Stimulated activated CD8-positive, alpha-beta memory T cell treated with anti-CD3 and anti-CD28 coated beads, Interleukin-15, amount 100 ng/mL, for 1 hour (primary cell): Measurements from ENCODE around the gene CFAP221.

Experiments used
- DNase-seq: peaks from one replicate; pipeline ENCODE4 v3.0.0-alpha.2; 2020; ENCODE audit warnings: low read depth

The CFAP221 gene

DNA sequence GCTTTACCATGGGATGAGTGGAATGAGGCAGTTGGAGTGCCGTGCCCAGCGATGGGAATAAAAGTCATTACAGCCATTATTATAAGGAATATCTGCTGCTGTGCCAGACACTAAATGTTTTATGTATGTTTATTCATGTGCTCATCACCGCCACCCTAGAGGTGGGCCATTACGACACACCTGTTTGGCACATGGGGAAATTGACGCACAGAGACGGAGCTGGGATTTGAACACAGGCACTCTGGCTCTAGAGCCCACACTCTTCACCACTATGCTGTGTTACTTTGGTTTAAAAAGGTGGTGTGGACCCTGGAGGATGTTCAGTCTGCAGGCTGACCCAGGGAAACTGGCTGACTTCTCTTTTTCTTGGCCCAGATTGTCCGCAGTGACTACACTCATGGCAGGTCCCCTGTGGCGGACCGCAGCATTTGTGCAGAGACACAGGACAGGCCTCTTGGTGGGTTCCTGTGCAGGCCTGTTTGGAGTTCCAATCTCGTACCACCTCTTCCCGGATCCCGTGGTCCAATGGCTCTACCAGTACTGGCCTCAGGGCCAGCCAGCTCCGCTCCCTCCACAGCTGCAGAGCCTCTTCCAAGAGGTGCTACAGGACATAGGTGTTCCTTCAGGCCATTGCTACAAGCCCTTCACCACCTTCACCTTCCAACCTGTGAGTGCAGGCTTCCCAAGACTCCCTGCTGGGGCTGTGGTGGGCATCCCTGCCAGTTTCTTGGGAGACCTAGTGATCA, 136.4 kb downstream of the CFAP221 start:
- no peak for DNase-seq

DNA sequence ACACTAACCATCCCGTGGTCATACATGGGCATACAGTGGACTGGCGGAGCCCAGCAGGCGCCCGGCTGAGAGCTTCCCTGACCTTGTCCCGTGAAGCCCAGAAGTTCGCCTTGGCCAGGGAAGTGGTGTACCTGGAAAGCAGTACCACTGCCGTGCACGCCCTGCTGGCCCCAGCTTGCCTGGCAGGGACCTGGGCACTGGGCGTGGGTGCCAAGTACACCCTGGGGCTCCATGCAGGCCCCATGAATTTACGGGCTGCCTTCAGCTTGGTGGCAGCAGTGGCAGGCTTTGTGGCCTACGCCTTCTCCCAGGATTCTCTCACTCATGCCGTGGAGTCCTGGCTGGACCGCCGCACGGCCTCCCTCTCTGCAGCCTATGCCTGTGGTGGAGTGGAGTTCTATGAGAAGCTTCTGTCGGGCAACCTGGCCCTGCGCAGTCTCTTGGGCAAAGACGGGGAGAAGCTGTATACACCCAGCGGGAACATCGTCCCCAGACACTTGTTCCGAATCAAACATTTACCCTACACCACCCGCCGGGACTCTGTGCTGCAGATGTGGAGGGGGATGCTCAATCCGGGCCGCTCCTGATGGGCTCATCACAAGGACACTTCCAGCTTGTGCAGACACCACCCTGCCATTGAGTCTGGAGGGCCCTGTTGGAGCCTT, 137.1 kb downstream of the CFAP221 start:
- no peak for DNase-seq

DNA sequence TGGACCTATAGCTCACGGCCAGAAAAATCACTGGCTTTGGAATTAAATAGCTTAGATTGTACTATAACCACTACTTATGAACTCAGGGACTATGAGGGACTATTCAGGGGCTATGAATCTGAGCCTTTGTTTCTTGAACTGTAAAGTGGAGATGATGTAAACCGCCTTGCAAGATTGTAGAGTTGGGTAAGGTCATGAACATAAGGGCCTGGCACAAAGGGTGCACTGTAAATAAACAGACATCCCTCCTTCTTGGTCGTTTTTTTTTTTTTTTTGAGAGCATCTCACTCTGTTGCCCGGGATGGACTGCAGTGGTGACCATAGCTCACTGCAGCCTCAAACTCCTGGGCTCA, 137.6 kb downstream of the CFAP221 start:
- DNase-seq, result no peak

DNA sequence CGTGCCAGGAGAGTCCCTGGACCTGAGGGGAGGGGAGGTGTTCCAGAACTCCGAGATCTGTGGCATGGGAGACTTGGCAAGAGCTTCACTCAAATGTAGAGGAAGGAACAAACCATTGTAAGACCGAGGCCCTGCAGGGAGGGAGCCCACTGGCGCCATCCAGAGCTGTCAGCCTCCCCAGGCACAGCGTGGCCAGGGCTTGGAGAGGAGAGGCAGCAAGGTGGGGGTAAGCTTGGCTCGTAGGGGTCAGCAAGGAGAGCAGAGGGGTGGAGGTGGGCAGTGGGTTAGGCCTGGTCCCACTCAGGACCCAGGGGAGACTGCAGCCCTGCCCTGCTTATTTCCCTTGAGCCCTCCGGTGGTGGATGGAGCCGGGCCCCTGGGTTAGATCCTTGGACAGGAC, 138.3 kb downstream of the CFAP221 start:
- no peak for DNase-seq

DNA sequence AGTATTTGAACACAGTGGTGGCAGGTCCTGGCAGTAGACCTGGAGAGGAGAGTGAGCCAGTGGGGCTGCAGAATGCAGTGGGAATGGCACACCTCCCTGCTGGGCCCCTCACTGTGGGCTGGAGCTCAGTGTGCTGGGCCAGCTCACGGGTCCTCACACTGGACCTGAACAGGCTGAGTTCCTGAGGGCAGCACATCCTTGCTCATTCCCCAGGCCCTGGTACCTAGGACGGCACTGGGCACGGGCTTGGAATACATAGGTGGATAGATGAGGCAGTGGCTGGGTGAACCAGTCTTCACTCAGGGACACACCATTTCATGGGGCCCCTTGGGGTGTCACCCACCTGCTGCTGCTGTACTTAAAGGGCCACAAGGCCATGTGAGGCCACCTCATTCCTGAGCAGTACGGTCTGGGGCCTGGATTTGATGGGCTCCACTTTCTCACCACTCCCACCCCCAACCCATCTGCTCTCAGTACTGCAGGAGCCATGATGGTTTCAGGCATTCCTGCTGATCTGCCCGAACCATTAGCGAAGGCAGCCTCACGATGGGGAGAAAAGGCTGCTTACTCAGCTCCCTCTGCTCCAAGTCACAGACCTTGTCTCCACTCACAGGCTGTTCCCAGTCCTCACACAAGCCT, 138.9 kb downstream of the CFAP221 start:
- DNase-seq, result no peak

DNA sequence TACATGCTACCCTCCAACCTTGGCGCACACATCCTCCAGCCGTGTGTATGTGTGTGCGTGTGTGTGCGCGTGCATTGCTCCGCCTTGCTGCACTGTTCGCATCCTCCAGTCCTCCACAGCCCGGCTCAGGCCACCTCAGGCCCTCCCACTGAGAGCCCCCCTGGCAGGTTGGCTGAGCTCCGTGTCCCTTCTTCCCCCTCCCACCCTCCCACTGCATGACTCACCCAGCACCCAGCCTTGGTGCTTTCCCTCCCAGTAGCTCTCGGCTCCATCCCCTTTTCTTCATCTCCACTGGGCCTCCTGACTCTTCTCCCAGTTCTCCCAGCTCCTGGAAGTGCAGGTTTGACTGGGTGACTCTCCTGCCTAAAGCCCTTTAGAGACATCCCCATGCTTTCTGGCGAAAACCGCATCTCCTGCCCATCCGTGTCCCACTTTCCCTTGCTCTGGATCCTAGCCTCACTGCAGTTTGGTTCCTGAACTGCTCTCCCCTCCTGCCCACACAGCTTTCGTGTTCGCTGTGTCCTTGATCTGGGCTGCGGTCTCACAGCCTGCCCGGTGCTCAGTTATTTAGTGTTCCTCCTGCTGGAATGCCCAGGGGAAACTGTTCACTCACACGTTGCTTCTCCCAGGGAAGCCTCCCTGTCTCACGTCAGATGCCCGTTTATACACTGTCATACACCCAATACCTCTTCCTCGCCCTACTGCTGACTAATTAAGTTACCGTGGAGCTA, 139.6 kb downstream of the CFAP221 start:
- DNase-seq, result no peak

DNA sequence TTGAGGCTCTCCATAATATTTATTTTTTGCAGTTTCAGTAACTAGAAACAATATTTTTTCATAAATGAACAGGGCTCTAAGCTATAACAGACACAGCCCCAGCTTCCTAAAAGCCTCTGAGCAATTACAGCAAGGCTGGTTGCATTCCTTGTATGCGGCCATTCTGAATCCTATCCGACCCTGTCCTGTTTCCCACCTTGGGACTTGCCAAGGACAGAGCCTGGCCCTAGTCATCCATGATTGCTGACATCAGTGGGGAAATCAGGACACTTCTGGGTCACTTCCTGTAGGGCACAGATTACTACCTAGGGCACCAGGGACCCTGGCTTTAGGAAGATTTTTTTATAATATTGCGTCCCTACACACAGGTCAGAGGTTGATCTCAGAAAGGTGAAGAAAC, 140.3 kb downstream of the CFAP221 start:
- no peak for DNase-seq

DNA sequence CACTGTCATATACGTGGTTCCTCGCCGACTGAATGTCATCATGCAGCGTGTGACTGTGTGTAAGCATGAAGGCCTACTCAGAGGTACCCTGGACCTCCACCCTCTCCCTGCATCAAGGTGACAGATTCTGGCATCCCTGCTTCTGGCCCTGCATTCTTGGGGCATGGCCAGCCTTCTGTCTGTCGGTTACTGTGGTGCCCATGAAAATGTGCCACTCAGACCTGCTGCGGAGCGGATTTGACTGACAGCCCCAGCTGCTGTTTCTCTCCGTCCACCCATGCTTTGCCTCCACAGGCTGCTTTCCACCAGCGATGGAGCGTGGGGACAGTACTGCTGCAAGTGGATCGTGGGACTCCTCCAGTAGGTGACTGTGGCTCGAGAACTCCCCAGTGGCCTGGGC, 144.4 kb downstream of the CFAP221 start:
- DNase-seq, result no peak

DNA sequence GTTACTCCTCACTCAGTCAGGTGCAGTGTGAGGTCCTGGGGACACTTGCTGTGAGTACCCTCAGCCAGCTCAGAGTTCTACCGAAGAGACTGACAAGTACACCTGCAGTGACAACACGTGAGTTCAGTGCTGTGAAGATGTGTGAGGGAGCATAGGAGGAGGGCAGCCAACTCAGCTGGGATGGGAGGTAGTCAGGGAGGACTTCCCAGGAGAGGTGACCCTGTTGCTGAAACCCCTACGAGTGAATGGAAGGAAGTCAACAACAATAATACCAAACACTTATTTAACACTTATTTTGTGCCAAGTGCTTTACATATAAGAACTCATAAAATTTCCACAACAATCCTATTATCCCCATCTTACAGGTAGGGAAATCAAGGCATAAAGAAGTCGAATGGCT, 145.0 kb downstream of the CFAP221 start:
- no peak for DNase-seq

DNA sequence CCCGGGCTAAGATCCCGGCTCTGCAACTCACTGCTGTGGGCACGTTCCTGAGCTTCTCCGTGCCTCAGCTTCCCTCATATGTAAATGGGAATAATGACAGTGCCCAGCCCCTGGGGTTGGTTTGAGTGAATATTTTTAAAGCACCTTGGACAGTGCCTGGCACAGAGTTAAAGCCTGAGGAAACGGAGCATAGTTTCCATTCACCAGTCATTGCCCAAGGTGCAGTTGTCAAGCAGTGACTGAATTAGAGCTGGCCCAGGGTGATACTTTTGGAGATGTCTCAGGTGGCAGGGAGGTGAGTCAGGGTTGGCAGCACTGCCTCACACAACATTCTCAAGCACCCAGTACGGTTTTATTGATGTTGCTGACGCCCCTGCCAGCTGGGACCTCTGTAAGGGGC, 146.9 kb downstream of the CFAP221 start:
- no peak for DNase-seq

DNA sequence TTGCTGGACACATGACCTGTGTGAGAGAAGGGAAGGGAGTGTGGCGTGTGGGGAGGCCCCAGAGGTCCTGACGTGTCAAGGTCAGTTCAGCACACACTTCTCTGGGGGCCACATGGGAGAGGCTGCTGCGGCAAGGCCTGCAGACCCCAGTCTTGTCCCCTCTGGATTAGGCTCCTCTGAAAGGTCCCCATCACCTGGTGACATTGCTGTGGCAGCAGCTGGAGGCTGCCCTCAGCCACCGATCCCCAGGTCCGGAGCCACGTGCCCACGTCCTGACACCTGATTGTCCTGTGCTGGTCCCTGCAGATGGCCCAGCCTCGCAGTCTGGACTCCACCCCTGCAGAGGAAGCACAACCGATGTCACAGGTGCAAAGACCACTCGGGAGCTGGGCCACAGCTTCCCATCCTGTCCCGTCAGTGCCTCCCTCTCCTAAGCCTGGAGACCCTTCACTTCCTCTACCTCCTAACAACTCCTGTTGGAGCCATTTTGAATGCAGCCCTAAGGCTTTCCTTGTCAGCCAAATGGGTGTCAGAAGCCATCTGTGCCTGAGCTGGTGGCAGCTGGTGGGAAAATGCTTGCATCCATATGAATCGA, 147.5 kb downstream of the CFAP221 start:
- DNase-seq, result no peak

DNA sequence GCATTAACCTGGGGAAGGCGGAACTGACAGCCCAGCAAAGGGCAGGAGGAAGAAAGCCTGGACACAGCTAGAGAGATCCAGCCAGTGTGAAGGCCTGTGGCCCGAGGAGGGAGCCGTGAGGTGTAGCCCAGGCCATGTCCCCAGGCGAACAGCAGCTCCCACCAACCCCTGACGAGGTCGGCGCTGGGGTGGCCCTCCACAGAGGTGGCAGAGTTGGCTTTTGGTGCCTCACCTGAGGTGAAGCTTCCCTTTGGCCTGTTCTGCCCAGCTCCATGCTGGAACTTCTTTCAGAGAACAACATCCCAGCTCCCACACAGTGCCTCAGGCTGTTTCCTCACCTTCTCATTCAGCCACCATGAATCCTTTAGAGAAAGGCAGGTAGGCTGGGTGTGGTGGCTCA, 148.1 kb downstream of the CFAP221 start:
- DNase-seq, result no peak

DNA sequence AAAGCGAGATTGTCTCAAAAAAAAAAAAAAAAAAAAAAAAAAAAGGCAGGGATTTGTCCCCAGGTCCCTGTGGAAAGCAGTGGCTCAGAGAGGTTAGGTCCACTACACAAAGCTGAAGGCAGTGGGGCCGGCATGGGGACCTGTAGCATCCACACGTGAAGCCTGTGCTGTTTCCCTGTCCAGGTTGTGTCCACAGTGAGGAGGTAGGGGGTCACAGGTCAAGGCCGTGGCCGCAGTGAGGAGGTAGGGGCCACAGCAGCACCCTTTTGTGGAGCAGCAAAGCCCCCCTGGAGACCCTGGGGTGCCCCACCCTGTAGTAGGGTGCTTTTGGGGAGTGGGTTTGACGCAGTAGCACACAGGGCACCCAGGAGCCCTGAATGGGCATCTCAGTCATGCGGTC, 148.7 kb downstream of the CFAP221 start:
- no peak for DNase-seq

DNA sequence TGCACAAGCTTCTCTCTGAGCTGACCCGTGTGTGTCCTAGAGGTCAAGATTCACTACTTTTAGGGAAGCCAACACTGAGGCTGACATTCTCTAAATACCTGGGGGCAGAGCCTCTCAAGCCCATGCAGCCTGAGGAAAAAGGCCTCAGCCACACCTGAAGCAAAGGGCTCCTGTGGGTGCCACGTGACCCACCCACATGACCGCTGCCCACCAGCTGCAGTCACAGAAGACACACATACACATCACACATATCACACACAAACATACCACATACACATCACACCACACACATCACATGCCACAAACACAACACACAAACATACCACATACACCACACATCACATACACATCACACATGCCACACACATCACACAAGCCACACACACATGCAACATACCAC, 149.3 kb downstream of the CFAP221 start:
- no peak for DNase-seq

DNA sequence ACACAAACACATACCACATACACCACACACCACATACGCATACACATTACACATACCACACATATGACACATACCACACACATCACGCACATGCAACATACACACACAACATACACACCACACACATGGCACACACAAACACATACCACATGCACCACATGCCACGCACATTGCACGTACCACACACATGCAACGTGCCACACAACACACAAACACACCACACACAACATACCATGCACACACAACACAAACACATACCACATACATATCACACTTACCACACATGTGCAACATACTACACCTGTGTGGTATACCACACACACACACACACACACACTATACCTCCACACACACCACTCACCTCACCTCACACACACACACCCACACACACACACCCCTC, 149.7 kb downstream of the CFAP221 start:
- no peak for DNase-seq

DNA sequence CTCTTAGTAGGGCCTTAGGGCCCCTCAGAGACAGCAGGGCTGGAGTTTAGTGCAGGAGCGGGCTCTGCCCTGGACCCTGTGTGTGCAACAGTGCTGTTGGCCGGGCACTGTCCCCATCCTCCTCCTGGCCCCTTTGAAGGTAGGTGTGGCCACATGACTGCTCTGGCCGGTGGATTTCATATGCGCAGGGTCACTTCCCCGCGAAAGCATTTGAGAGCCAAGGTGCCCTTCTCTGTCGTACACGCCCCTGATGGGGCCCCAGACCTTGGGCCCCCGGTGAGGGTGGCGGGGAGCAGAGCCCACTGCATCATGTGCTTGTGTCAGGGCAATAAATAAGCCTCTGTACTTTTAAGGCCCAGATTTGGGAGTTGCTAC, 150.2 kb downstream of the CFAP221 start:
- no peak for DNase-seq

DNA sequence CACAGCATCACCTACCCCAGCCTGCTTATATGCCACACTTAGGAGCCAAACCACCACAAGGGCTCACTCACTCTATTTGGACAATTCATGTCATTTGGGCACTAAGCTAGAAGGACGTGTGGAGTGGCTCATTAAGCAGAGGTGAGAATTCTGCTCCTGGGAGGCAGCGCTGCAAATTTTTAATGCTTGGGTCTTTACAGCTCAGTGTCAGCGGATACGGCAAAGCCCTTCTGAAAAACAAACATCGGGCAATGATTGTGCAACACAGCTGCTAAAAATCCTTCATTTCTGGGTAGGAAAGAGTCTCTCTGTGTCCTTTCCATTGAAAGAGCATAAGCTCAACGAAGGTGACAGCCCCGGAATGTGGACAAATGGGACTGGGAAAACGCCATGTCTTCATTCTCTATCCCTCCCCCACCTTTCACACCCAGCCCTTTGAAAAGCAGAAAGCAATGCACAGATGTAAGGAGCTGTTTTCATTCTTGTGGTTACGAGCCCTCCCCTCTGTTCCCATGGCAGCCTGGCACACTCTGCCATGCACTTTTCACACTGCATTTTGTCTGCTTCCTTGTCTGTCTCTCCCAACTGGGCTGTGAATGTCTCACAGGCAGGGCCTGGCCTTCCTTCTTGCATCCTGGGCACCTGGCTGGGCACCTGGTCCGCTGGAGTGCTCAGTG, 150.7 kb downstream of the CFAP221 start:
- no peak for DNase-seq

DNA sequence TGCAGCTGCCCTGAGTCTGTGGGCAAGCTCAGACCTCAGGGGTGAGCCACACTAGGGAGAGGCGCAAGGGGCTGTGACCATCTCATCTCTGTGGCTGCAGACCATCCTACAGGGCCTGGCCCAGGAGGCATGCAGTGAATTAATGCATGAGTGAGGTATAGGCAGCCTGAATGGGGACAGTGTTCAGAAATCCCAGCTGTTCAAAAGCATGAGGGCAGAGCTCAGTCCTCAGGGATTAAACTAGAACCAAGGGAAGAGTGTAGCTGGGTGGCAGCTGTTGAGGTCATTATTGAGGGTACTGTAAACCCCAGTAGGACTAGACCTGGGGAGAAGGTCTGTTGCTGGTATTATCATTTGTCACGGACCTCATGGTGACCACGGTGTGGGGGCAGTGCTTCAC, 151.8 kb downstream of the CFAP221 start:
- no peak for DNase-seq

DNA sequence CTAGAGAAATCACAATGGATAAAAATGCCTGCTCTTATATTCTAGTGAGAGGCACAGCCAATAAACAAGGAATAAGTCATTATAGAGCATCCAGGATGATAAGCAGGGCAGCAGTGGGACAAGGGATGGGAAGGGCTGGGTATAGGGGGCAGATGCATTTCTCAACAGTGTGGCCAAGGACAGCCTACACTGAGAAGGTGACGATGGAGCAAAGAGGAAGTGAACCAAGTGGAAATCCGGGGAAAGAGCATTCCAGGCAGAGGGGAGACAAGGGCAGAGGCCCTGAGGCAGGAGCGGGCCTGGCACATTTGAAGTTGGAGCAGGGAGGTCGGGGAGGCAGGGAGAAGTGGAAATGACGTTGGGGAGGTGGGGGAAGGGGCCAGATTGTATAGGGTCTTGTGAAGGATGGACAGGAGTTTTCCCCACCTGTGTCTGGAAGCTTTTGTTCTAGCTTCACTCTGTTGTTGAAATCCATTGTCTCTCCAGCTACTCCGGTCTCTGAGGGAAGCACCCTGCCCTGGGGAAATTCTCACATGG, 152.3 kb downstream of the CFAP221 start:
- no peak for DNase-seq

DNA sequence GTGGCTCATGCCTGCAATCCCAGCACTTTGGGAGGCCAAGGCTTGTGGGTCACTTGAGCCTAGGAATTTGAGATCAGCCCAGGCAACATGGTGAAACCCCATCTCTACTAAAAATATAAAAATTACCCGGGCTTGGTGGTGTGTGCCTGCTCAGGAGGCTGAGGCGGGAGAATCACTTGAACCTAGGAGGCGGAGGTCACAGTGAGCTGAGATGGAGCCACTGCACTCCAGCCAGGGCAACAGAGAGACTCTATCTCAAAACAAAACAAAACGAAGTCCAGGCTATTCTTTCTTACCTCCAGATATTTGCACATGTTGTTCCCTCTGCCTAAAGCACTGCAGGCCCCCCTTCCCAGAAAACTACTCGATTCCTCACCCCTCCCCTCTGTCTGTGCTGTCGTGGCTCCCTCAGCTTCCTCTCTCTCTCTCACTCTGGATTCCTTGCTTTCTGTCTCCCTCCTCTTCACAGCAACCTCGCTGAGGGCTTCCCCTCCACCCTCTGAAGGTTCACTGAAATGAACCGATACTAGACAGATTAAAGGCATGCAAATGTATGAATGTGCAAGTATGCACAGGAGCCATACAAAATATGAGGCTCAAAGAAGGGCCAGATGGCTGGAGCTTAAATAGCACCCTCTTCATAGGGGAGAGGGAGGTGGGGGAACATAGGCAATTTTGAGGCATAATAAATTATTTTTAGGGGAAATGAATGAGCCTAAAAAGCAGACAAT, 153.2 kb downstream of the CFAP221 start:
- no peak for DNase-seq

DNA sequence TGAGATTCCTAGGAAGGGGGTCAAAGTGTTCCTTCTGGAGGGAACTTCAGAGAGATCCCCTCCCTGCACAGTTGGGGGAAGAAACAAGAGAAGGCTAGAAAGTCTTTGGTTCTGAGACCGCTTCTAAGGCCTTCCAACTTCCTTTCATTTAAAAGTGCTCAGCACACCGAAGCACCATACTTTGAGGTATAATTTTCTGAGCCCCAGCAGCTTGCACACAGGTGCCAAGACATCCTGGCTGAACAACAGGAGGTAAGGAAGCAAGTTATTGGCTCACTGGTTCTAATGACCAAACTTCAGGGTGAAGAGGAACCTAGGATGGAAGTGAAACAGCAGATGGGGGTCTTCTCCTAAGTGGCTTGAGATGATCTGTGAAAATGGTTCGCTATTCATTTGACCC, 154.0 kb downstream of the CFAP221 start:
- DNase-seq, result no peak
